Activated naive CD4-positive, alpha-beta T cell treated with anti-CD3 and anti-CD28 coated beads, Interleukin-2, amount 50 U/mL, for 72 hours (primary cell): ENCODE data around the gene PPAN. TPM values are rescaled to one million over a fixed set of nuclear protein-coding genes. Genes with fewer than 3 reads are reported as not detected.

Source experiments
- ATAC-seq, 2 donors: fragments of 150-1000 bp; cut with Tn5 transposase; 2 replicates each; pipeline ENCODE4 v1.10.0; 2021; ENCODE audit warnings: mild to moderate bottlenecking in 2 of 2, moderate library complexity in 2 of 2
- DNase-seq, 2 donors: peaks; one replicate each; pipeline ENCODE4 v3.0.0; 2021 to 2022; ENCODE audit warnings: low spot score in 2 of 2
- H3K27ac Mint-ChIP-seq, 2 donors: one replicate each; pipeline ENCODE4 v1.8.0; 2022; ENCODE audit warnings: mild to moderate bottlenecking in 2 of 2, mixed read lengths in 2 of 2
- H3K36me3 Mint-ChIP-seq, 2 donors: one replicate each; pipeline ENCODE4 v1.8.0; 2022; ENCODE audit warnings: mixed read lengths in 2 of 2
- H3K9me3 Mint-ChIP-seq, 2 donors: one replicate each; pipeline ENCODE4 v1.8.0; 2022; ENCODE audit warnings: mixed read lengths in 2 of 2
- total RNA-seq, 2 donors: library from RNA; stranded (reverse); gene quantifications; one replicate each; pipeline ENCODE4 v1.2.3, GENCODE V29; 2022

PPAN gene
- total RNA-seq = 100 to 1,000 TPM in 1 of 2 donors, 10 to 100 TPM in 1; 52.7 to 209 TPM

- peak; percentile 70 to 76 for ATAC-seq
- Mint-ChIP-seq H3K27ac (peak within 1 kb of the TSS; percentile 99), H3K9me3 (no peaks in the 10 kb centered on the region), H3K36me3 (peaks cover 33 to 46% of the 10 kb centered on the region in 2 donors)
- DNase-seq = peak; percentile 96 to 97
Measured at GRCh38 chr19:10106100-10106936, at the start of gene PPAN. Gene PPAN (plus strand): TSS chr19:10106362. CDS start chr19:10106395, 33 bp downstream.

- DNase-seq (no peak), ATAC-seq (no peak)
- H3K27ac Mint-ChIP-seq = no peak overlapping the region
- no peaks in the 10 kb centered on the region for H3K36me3 Mint-ChIP-seq
- H3K9me3 Mint-ChIP-seq = no peaks in the 10 kb centered on the region
Measured at GRCh38 chr19:10061717-10062310, 44.3 kb upstream of the PPAN start.

GRCh38 chr19:10068205-10068604 is 38.0 kb upstream of the PPAN start:
- Mint-ChIP-seq H3K9me3 (peaks cover 0 to 3% of the 10 kb centered on the region in 2 donors), H3K27ac (peak overlapping the region in 1 of 2 donors; percentile 27)

GRCh38 chr19:10069046-10069445 is 37.1 kb upstream of the PPAN start:
- H3K36me3 Mint-ChIP-seq = no peaks in the 10 kb centered on the region

More at GRCh38 chr19:10068205-10068604, 38.0 kb upstream of the PPAN start:
- no peak for DNase-seq
- no peaks in the 10 kb centered on the region for H3K36me3 Mint-ChIP-seq
- peak in 1 of 2 donors; percentile 62 for ATAC-seq

GRCh38 chr19:10070730-10071446 is 35.3 kb upstream of the PPAN start:
- Mint-ChIP-seq H3K27ac (no peak overlapping the region), H3K36me3 (no peaks in the 10 kb centered on the region), H3K9me3 (peaks cover 0 to 5% of the 10 kb centered on the region in 2 donors)
- DNase-seq = no peak
- no peak for ATAC-seq

More at GRCh38 chr19:10069046-10069445, 37.1 kb upstream of the PPAN start:
- ATAC-seq = no peak
- Mint-ChIP-seq H3K9me3 (peaks cover 0 to 5% of the 10 kb centered on the region in 2 donors), H3K27ac (no peak overlapping the region)
- DNase-seq = no peak

- peak; percentile 79 to 93 for ATAC-seq
- Mint-ChIP-seq H3K36me3 (no peaks in the 10 kb centered on the region), H3K9me3 (peaks cover 0 to 5% of the 10 kb centered on the region in 2 donors), H3K27ac (no peak overlapping the region)
- DNase-seq = peak in 1 of 2 donors; percentile 47
Measured at GRCh38 chr19:10074153-10074552, 32.0 kb upstream of the PPAN start.

GRCh38 chr19:10076535-10076934 is 29.6 kb upstream of the PPAN start:
- no peak for DNase-seq
- peaks cover 0 to 5% of the 10 kb centered on the region in 2 donors for H3K9me3 Mint-ChIP-seq
- H3K27ac Mint-ChIP-seq = no peak overlapping the region

GRCh38 chr19:10078329-10078728 is 27.8 kb upstream of the PPAN start:
- ATAC-seq = no peak
- no peak for DNase-seq
- H3K9me3 Mint-ChIP-seq = peaks cover 0 to under 1% of the 10 kb centered on the region in 2 donors
- no peaks in the 10 kb centered on the region for H3K36me3 Mint-ChIP-seq
- no peak overlapping the region for H3K27ac Mint-ChIP-seq

More at GRCh38 chr19:10076535-10076934, 29.6 kb upstream of the PPAN start:
- no peaks in the 10 kb centered on the region for H3K36me3 Mint-ChIP-seq
- no peak for ATAC-seq

GRCh38 chr19:10079031-10079453 is 27.1 kb upstream of the PPAN start:
- peak overlapping the region in 1 of 2 donors; percentile 46 for H3K27ac Mint-ChIP-seq
- ATAC-seq = no peak
- H3K36me3 Mint-ChIP-seq = no peaks in the 10 kb centered on the region
- DNase-seq = no peak
- H3K9me3 Mint-ChIP-seq = no peaks in the 10 kb centered on the region

- DNase-seq (no peak), ATAC-seq (no peak)
- Mint-ChIP-seq H3K27ac (no peak overlapping the region), H3K36me3 (peaks cover 0 to 8% of the 10 kb centered on the region in 2 donors), H3K9me3 (no peaks in the 10 kb centered on the region)
Measured at GRCh38 chr19:10083911-10084310, 22.3 kb upstream of the PPAN start.

GRCh38 chr19:10084803-10085202 is 21.4 kb upstream of the PPAN start:
- ATAC-seq = no peak
- peaks cover 0 to 14% of the 10 kb centered on the region in 2 donors for H3K36me3 Mint-ChIP-seq
- H3K9me3 Mint-ChIP-seq = no peaks in the 10 kb centered on the region
- H3K27ac Mint-ChIP-seq = no peak overlapping the region
- DNase-seq = no peak

GRCh38 chr19:10085641-10086590 is 20.2 kb upstream of the PPAN start, which contains the start of gene SHFL:
Gene SHFL (plus strand): TSS chr19:10086317. CDS start chr19:10086428, 111 bp downstream.
- DNase-seq (peak; percentile 83 to 87), ATAC-seq (peak; percentile 99)
- Mint-ChIP-seq H3K9me3 (no peaks in the 10 kb centered on the region), H3K36me3 (peaks cover 0 to 19% of the 10 kb centered on the region in 2 donors), H3K27ac (peak within 1 kb of the TSS; percentile 60 to 89)

GRCh38 chr19:10086591-10087192 is 19.5 kb upstream of the PPAN start:
- ATAC-seq (peak; percentile 19 to 23), DNase-seq (no peak)
- Mint-ChIP-seq H3K27ac (peak overlapping the region; percentile 60 to 77), H3K9me3 (no peaks in the 10 kb centered on the region), H3K36me3 (peaks cover 0 to 21% of the 10 kb centered on the region in 2 donors)

- DNase-seq = no peak
- H3K36me3 Mint-ChIP-seq = peaks cover under 1 to 27% of the 10 kb centered on the region in 2 donors
- no peak for ATAC-seq
- H3K9me3 Mint-ChIP-seq = no peaks in the 10 kb centered on the region
- peak overlapping the region; percentile 60 to 67 for H3K27ac Mint-ChIP-seq
Measured at GRCh38 chr19:10087296-10088061, 18.7 kb upstream of the PPAN start.
